Neuronal stem cell (in vitro differentiated cells): Measurements from ENCODE around the gene FES.

Experiments
- DNase-seq: peaks from one replicate; pipeline ENCODE4 v3.0.0-alpha.2; 2013; ENCODE audit warnings: low spot score
- H2AFZ ChIP-seq: one replicate; pipeline ENCODE4 v1.6.1; 2013; ENCODE audit warnings: mild to moderate bottlenecking, low read length, inconsistent platforms
- H2AK5ac ChIP-seq: 2 replicates; pipeline ENCODE4 v1.6.1; 2013; ENCODE audit warnings: low read depth, mild to moderate bottlenecking, inconsistent platforms, low read length, moderate library complexity, mixed read lengths
- H2BK120ac ChIP-seq: 2 replicates; pipeline ENCODE4 v1.6.1; 2013; ENCODE audit warnings: low read depth, mild to moderate bottlenecking, inconsistent platforms, low read length, moderate library complexity, mixed read lengths
- H2BK12ac ChIP-seq: one replicate; pipeline ENCODE4 v1.6.1; 2013; ENCODE audit warnings: low read length, inconsistent platforms
- H2BK15ac ChIP-seq: 2 replicates; pipeline ENCODE4 v1.6.1; 2013; ENCODE audit warnings: mild to moderate bottlenecking, low read length, inconsistent platforms, mixed read lengths
- H2BK5ac ChIP-seq: one replicate; pipeline ENCODE4 v1.6.1; 2013; ENCODE audit warnings: inconsistent platforms, mild to moderate bottlenecking, low read length, moderate library complexity
- H3K14ac ChIP-seq: one replicate; pipeline ENCODE4 v1.6.1; 2013; ENCODE audit warnings: low read length, inconsistent platforms
- H3K18ac ChIP-seq: 2 replicates; pipeline ENCODE4 v1.6.1; 2013; ENCODE audit warnings: low read length, inconsistent platforms
- H3K23ac ChIP-seq: 2 replicates; pipeline ENCODE4 v1.6.1; 2013; ENCODE audit warnings: low read depth, mild to moderate bottlenecking, mixed read lengths, low read length, inconsistent platforms; ENCODE audit not compliant: poor library complexity
- H3K27ac ChIP-seq: replicated peaks from 3 replicates; pipeline ENCODE4 v1.5.1; 2013; ENCODE audit warnings: low read length, inconsistent platforms
- H3K27me3 ChIP-seq, 3 experiments: 2 replicates each; pipeline ENCODE4 v1.6.1; 2013; ENCODE audit warnings: low read length in 3 of 3, mild to moderate bottlenecking in 2 of 3, inconsistent platforms in 1 of 3, low read depth in 1 of 3, mixed read lengths in 1 of 3, moderate library complexity in 1 of 3; ENCODE audit not compliant: control insufficient read depth in 3 of 3, insufficient read depth in 3 of 3
- H3K36me3 ChIP-seq, 2 donors: replicated peaks in 1 of 2; 2 replicates each; pipeline ENCODE4 v1.6.1; 2013; ENCODE audit warnings: low read length in 2 of 2; ENCODE audit not compliant: control insufficient read depth in 2 of 2, insufficient read depth in 2 of 2
- H3K4ac ChIP-seq: 2 replicates; pipeline ENCODE4 v1.6.1; 2013; ENCODE audit warnings: inconsistent platforms, mild to moderate bottlenecking, low read length, moderate library complexity
- H3K4me1 ChIP-seq, 2 donors: 1 replicate in 1 of 2; 2 replicates in 1 of 2; pipeline ENCODE4 v1.6.1; 2013; ENCODE audit warnings: low read length in 2 of 2, low read depth in 1 of 2; ENCODE audit not compliant: control insufficient read depth in 2 of 2, insufficient read depth in 1 of 2
- H3K4me2 ChIP-seq: one replicate; pipeline ENCODE4 v1.6.1; 2013; ENCODE audit warnings: mild to moderate bottlenecking, low read length, inconsistent platforms; ENCODE audit not compliant: insufficient read depth, poor library complexity, severe bottlenecking
- H3K4me3 ChIP-seq, 2 donors: 2 replicates each; pipeline ENCODE4 v1.5.1; 2013; ENCODE audit warnings: low read length in 2 of 2, mild to moderate bottlenecking in 2 of 2, inconsistent platforms in 1 of 2, moderate library complexity in 1 of 2
- H3K79me1 ChIP-seq: one replicate; pipeline ENCODE4 v1.6.1; 2013; ENCODE audit warnings: low read depth, mild to moderate bottlenecking, inconsistent platforms, low read length, moderate library complexity
- H3K9ac ChIP-seq: one replicate; pipeline ENCODE4 v1.6.1; 2013; ENCODE audit warnings: mild to moderate bottlenecking, low read depth, low read length, inconsistent platforms; ENCODE audit not compliant: poor library complexity
- H3K9me3 ChIP-seq, 2 donors: replicated peaks in 1 of 2; 2 replicates each; pipeline versions ENCODE3 to v1.6.1; 2013; ENCODE audit warnings: low read length in 2 of 2, mild to moderate bottlenecking in 2 of 2, inconsistent platforms in 1 of 2, low read depth in 1 of 2, mixed read lengths in 1 of 2, moderate library complexity in 1 of 2; ENCODE audit not compliant: control insufficient read depth in 2 of 2, insufficient read depth in 1 of 2
- H4K8ac ChIP-seq: one replicate; pipeline ENCODE4 v1.6.1; 2013; ENCODE audit warnings: low read depth, mild to moderate bottlenecking, inconsistent platforms, low read length, moderate library complexity
- H4K91ac ChIP-seq: one replicate; pipeline ENCODE4 v1.6.1; 2013; ENCODE audit warnings: low read length, low read depth, mild to moderate bottlenecking, inconsistent platforms; ENCODE audit not compliant: poor library complexity
- WGBS, 2 donors: extraction: QIAGEN DNeasy Blood & Tissue Kit; methylation state at CpG; one replicate each; pipeline ENCODE4 v1.1.7; 2013; ENCODE audit warnings: missing lambda C conversion rate in 2 of 2, mixed read lengths in 1 of 2; ENCODE audit not compliant: insufficient read length in 2 of 2, insufficient replicate concordance in 1 of 2; ENCODE audit errors: extremely low coverage in 2 of 2; 5-methylcytosine and 5-hydroxymethylcytosine counted together

FES gene

DNA sequence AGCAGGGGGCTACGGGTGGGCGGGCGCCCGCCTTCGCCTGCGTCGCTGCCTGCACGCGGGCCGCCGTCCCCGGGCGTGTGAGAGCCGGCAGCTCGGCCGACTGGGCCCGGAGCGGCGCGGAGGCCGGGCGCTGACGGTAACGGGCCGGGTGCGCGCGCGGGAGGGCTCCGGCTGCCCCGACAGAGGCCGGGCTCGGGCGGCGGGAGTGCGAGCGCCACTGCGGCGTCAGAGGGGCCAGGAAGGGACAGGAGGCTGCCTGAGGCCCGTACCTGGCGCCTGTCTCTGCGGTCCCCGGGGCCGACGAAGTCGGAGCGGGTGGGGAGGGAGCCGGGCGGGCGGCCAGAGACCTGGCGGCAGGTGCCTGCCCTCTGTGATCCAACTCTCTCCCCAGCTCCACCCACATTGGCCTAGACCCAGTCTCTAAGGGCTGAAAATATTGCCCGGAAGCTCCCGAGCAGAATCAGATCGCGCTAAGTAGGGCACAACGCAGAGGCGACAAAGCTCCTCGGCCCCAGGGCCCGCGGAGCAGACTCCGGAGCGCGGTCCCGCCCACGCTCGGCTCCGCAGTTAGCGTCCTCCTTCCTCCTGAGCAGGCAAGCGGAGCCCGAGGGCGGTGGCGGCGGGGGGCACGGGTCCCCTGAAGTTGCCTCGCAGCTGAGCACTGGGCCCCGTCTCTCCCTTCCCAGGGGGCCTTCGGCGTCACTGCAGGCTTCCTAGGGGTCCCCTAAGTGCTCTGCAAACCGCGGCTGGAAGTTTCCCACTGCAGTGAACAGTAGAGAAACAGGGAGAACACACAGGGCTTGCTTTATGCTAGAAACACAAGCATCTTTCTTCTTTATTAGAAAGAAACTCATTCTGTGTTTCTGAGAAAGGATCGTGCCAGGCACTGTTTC is 18.8 kb downstream of the FES start, which contains the start of gene MAN2A2:
Gene MAN2A2 (plus strand): TSS at position 463 of the 893 bp plus-strand sequence. CDS start 906 bp downstream, outside the sequence.
- Histone ChIP-seq H3K14ac (peak within 1 kb of the TSS; percentile 86), H2BK12ac (peak within 1 kb of the TSS; percentile 17), H2AFZ (peak within 1 kb of the TSS; percentile 95), H3K4ac (no peak within 1 kb of the TSS), H3K27me3 (peaks cover 0 to 5% (median 0%) of the 10 kb centered on the region in 3 experiments), H3K79me1 (no peaks in the 10 kb centered on the region), H3K9me3 (peaks cover 0 to 2% of the 10 kb centered on the region in 2 donors), H2BK5ac (no peak within 1 kb of the TSS), H4K91ac (no peak within 1 kb of the TSS), H3K23ac (peak within 1 kb of the TSS; percentile 90), H2AK5ac (no peak within 1 kb of the TSS), H2BK120ac (no peak within 1 kb of the TSS), H3K4me1 (peaks cover 6 to 9% of the 10 kb centered on the region in 2 donors), H2BK15ac (no peak within 1 kb of the TSS), H3K4me2 (peak within 1 kb of the TSS; percentile 86), H3K27ac (peak within 1 kb of the TSS; percentile 75), H3K18ac (peak within 1 kb of the TSS; percentile 98), H3K36me3 (peaks cover 25 to 34% of the 10 kb centered on the region in 2 donors), H4K8ac (no peak within 1 kb of the TSS), H3K4me3 (peak within 1 kb of the TSS; percentile 58 to 93), H3K9ac (peak within 1 kb of the TSS; percentile 89)
- DNase-seq = peak; percentile 37
- no CpG with 5 or more reads among the region's 81 CpGs for WGBS, 2 donors

DNA sequence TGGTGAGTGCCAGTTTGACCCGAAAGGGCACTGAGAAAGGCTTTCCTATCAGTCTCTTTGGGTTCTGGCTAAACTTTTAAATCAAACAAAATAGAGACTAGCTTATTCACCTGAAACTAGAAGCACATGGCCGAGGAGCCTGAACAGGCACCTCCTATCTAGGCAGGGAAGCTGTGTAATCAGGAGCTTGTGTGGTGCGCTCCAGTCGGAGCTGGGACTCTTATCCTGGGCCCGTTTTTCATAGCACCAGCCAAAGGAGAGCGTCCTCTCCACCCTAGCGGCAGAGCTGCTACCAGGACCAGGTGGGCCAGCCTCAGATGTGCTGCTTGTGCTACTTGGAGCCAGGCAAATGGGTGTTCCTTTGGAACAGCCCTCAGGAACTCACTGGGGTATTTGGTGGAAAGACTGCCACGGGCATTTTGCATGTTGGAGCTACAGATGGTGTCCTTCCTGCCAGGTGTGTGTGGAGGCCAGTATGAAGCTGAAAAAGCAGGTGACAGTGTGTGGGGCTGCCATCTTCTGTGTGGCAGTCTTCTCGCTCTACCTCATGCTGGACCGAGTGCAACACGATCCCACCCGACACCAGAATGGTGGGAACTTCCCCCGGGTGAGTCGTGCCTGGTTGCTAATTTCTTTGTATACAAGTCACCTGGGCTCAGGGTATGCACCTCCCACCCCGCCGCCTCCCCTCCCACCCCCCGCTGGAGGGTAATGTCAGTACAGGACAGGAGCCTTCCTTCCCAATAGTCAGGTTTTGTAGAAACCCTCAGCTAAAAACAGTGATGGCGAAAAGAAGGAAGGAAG is 19.6 kb downstream of the FES start:
- Histone ChIP-seq H3K9ac (no peak overlapping the region), H4K8ac (no peak overlapping the region), H3K4me1 (peaks cover 6 to 9% of the 10 kb centered on the region in 2 donors), H2AFZ (peak overlapping the region; percentile 95), H3K4me3 (peak overlapping the region; percentile 58 to 93), H3K9me3 (peaks cover 0 to 2% of the 10 kb centered on the region in 2 donors), H2AK5ac (no peak overlapping the region), H3K18ac (no peak overlapping the region), H3K14ac (no peak overlapping the region), H3K23ac (no peak overlapping the region), H3K36me3 (peaks cover 26 to 40% of the 10 kb centered on the region in 2 donors), H3K27me3 (peaks cover 0 to 5% (median 0%) of the 10 kb centered on the region in 3 experiments), H4K91ac (no peak overlapping the region), H2BK15ac (no peak overlapping the region), H3K4ac (no peak overlapping the region), H3K79me1 (no peaks in the 10 kb centered on the region), H3K4me2 (peak overlapping the region; percentile 86), H2BK120ac (no peak overlapping the region), H2BK12ac (no peak overlapping the region), H2BK5ac (no peak overlapping the region), H3K27ac (no peak overlapping the region)
- no peak for DNase-seq
- no CpG with 5 or more reads among the region's 18 CpGs for WGBS, 2 donors

DNA sequence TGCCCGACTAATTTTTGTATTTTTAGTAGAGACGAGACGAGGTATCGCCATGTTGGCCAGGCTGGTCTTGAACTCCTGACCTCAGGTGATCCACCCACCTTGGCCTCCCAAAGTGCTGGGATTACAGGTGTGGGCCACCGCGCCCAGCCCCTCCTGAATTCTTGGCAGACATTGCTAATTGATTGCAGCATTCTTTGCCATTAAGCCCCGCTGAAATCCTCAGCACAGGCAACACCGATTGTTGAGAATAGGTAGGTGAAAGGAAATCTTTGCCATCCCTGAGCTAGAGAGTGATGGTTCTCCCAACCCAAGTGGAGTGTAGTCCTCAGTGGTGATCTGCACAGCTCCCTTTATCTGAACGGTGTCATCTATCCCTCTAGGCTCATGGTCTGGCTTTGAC is 20.4 kb downstream of the FES start:
- Histone ChIP-seq H4K8ac (no peak overlapping the region), H3K9me3 (peaks cover 0 to 2% of the 10 kb centered on the region in 2 donors), H3K4me1 (peaks cover 6 to 9% of the 10 kb centered on the region in 2 donors), H3K23ac (no peak overlapping the region), H3K14ac (no peak overlapping the region), H2BK12ac (no peak overlapping the region), H3K18ac (no peak overlapping the region), H2AFZ (no peak overlapping the region), H3K4me3 (no peak overlapping the region), H3K36me3 (peaks cover 26 to 46% of the 10 kb centered on the region in 2 donors), H3K4ac (no peak overlapping the region), H3K79me1 (no peaks in the 10 kb centered on the region), H2BK15ac (no peak overlapping the region), H2BK120ac (no peak overlapping the region), H3K27ac (no peak overlapping the region), H2BK5ac (no peak overlapping the region), H4K91ac (no peak overlapping the region), H3K27me3 (peaks cover 0 to 4% (median 0%) of the 10 kb centered on the region in 3 experiments), H3K4me2 (no peak overlapping the region), H3K9ac (no peak overlapping the region), H2AK5ac (no peak overlapping the region)
- no CpG with 5 or more reads among the region's 9 CpGs for WGBS, 2 donors
- no peak for DNase-seq
